Measurements from ENCODE around the gene TBC1D22B. TPM values are rescaled to one million over a fixed set of nuclear protein-coding genes. Genes with fewer than 3 reads are reported as not detected.

The TBC1D22B gene
- total RNA-seq, 1 experiment from 2014 or later: 11.8 TPM

- BruUV-seq (replicated peaks): no TSS peak
- intact Hi-C loops (cut with micrococcal nuclease; ENCODE audit: unreplicated experiment): no loop called here
- Mint-ChIP-seq H3K36me3 (ENCODE audit: insufficient read depth, unreplicated experiment) (peaks cover 21% of the 10 kb centered on the region), H3K4me3 (ENCODE audit: unreplicated experiment) (no peak overlapping the region), H3K27me3 (ENCODE audit: insufficient read depth, unreplicated experiment) (no peaks in the 10 kb centered on the region), H3K27ac (ENCODE audit: unreplicated experiment) (no peak overlapping the region), H3K4me1 (ENCODE audit: low read depth, unreplicated experiment) (peaks cover 5% of the 10 kb centered on the region), H3K9me3 (ENCODE audit: unreplicated experiment) (no peaks in the 10 kb centered on the region)
- Histone ChIP-seq H3K4me3 (ENCODE audit: low read depth, low read length) (no peak overlapping the region), H3K36me3 (ENCODE audit: control insufficient read depth, insufficient read depth, low read length) (peaks cover 2% of the 10 kb centered on the region; the same call in 1 of the 2 replicates), H3K9me3 (no peaks in the 10 kb centered on the region), H3K27me3 (replicated peaks; ENCODE audit: control insufficient read depth, insufficient read depth, low read length) (no peaks in the 10 kb centered on the region), H3K4me1 (no peaks in the 10 kb centered on the region)
- POLR2A ChIA-PET: no interaction called here
- CTCF ChIA-PET: no interaction called here
- no peak for DNase-seq
- no peak for TF ChIP-seq CTCF (IDR thresholded peaks at IDR 0.05; ENCODE audit: insufficient read depth in 1 of 2, low read depth in 1 of 2, low read length in 1 of 2, severe bottlenecking in 1 of 2, unreplicated experiment in 1 of 2)
Observed at GRCh38 chr6:37373822-37374471, 116.4 kb downstream of the TBC1D22B start.

- TF ChIP-seq CTCF (IDR thresholded peaks at IDR 0.05; ENCODE audit: insufficient read depth in 1 of 2, low read depth in 1 of 2, low read length in 1 of 2, severe bottlenecking in 1 of 2, unreplicated experiment in 1 of 2): no peak
- no peak overlapping the region for H3K4me3 ChIP-seq (ENCODE audit: low read depth, low read length)
- H3K27ac Mint-ChIP-seq (ENCODE audit: unreplicated experiment): no peak overlapping the region
- no peak for DNase-seq
- no peaks in the 10 kb centered on the region for H3K9me3 ChIP-seq
- H3K36me3 ChIP-seq (ENCODE audit: control insufficient read depth, insufficient read depth, low read length): no peaks in the 10 kb centered on the region
- intact Hi-C loops (cut with micrococcal nuclease; ENCODE audit: unreplicated experiment): no loop called here
- H3K4me1 Mint-ChIP-seq (ENCODE audit: low read depth, unreplicated experiment): no peaks in the 10 kb centered on the region
- peaks cover 19% of the 10 kb centered on the region for H3K36me3 Mint-ChIP-seq (ENCODE audit: insufficient read depth, unreplicated experiment)
- ChIA-PET POLR2A (no interaction called here), CTCF (no interaction called here)
- no peak overlapping the region for H3K4me3 Mint-ChIP-seq (ENCODE audit: unreplicated experiment)
- no TSS peak for BruUV-seq (replicated peaks)
- H3K4me1 ChIP-seq: no peaks in the 10 kb centered on the region
- no peaks in the 10 kb centered on the region for H3K27me3 ChIP-seq (replicated peaks; ENCODE audit: control insufficient read depth, insufficient read depth, low read length)
- H3K27me3 Mint-ChIP-seq (ENCODE audit: insufficient read depth, unreplicated experiment): no peaks in the 10 kb centered on the region
- H3K9me3 Mint-ChIP-seq (ENCODE audit: unreplicated experiment): no peaks in the 10 kb centered on the region
Observed at GRCh38 chr6:37375376-37375775, 117.8 kb downstream of the TBC1D22B start.

- H3K27me3 Mint-ChIP-seq (ENCODE audit: insufficient read depth, unreplicated experiment): no peaks in the 10 kb centered on the region
- POLR2A ChIA-PET: no interaction called here
- no peaks in the 10 kb centered on the region for H3K36me3 ChIP-seq (ENCODE audit: control insufficient read depth, insufficient read depth, low read length)
Observed at GRCh38 chr6:37376078-37376743, 118.6 kb downstream of the TBC1D22B start.

More at GRCh38 chr6:37376078-37376743, 118.6 kb downstream of the TBC1D22B start:
- peaks cover 5% of the 10 kb centered on the region for H3K4me1 Mint-ChIP-seq (ENCODE audit: low read depth, unreplicated experiment)
- Histone ChIP-seq H3K27me3 (replicated peaks; ENCODE audit: control insufficient read depth, insufficient read depth, low read length) (no peaks in the 10 kb centered on the region), H3K9me3 (no peaks in the 10 kb centered on the region), H3K4me1 (peaks cover 6% of the 10 kb centered on the region; the same call in 1 of the 2 replicates), H3K4me3 (ENCODE audit: low read depth, low read length) (no peak overlapping the region)
- DNase-seq: no peak
- H3K36me3 Mint-ChIP-seq (ENCODE audit: insufficient read depth, unreplicated experiment): peaks cover 20% of the 10 kb centered on the region
- no peak overlapping the region for H3K27ac Mint-ChIP-seq (ENCODE audit: unreplicated experiment)
- intact Hi-C loops (cut with micrococcal nuclease; ENCODE audit: unreplicated experiment): no loop called here
- no TSS peak for BruUV-seq (replicated peaks)
- H3K4me3 Mint-ChIP-seq (ENCODE audit: unreplicated experiment): no peak overlapping the region
- no peaks in the 10 kb centered on the region for H3K9me3 Mint-ChIP-seq (ENCODE audit: unreplicated experiment)
- CTCF ChIA-PET: no interaction called here
- TF ChIP-seq CTCF (IDR thresholded peaks at IDR 0.05; ENCODE audit: insufficient read depth in 1 of 2, low read depth in 1 of 2, low read length in 1 of 2, severe bottlenecking in 1 of 2, unreplicated experiment in 1 of 2): no peak

Data from Caco-2 (cell line).